Heart right ventricle (tissue), 16 donors: ENCODE measurements around the gene CMIP. TPM values are rescaled to one million over a fixed set of nuclear protein-coding genes. Genes with fewer than 3 reads are reported as not detected.

Experiments
- ATAC-seq, 8 donors: fragments of 200-7000 bp; cut with Tn5 transposase; one replicate each; pipeline ENCODE4 v1.9.1; 2020; ENCODE audit warnings: mild to moderate bottlenecking in 8 of 8, moderate library complexity in 8 of 8, moderate number of reproducible peaks in 1 of 8
- DNase-seq, 2 donors: peaks; one replicate each; pipeline ENCODE4 v3.0.0-alpha.2; 2020
- H3K27ac ChIP-seq, 10 donors: fragments of 200-600 bp; sonication (generic) in 2 of 10; one replicate each; pipeline versions ENCODE4 v1.5.0 to v1.8.0; 2020 to 2022; ENCODE audit warnings: mild to moderate bottlenecking in 3 of 10
- H3K27me3 ChIP-seq, 7 donors: fragments of 200-600 bp; one replicate each; pipeline ENCODE4 v1.8.0; 2021 to 2022; ENCODE audit warnings: mild to moderate bottlenecking in 2 of 7
- H3K36me3 ChIP-seq, 9 donors: fragments of 200-600 bp; sonication (generic) in 1 of 9; one replicate each; pipeline versions ENCODE4 v1.5.0 to v1.8.0; 2020 to 2022; ENCODE audit warnings: mild to moderate bottlenecking in 2 of 9
- H3K4me1 ChIP-seq, 9 donors: fragments of 200-600 bp; sonication (generic) in 1 of 9; one replicate each; pipeline versions ENCODE4 v1.5.0 to v1.8.0; 2020 to 2022; ENCODE audit warnings: mild to moderate bottlenecking in 4 of 9
- H3K4me3 ChIP-seq, 10 donors: fragments of 200-600 bp; sonication (generic) in 2 of 10; one replicate each; pipeline versions ENCODE4 v1.5.0 to v1.8.0; 2020 to 2022; ENCODE audit warnings: mild to moderate bottlenecking in 7 of 10, moderate library complexity in 2 of 10
- H3K9me3 ChIP-seq, 11 donors: fragments of 200-600 bp in 10 of 11; sonication (generic) in 2 of 11; one replicate each; pipeline versions ENCODE4 v1.5.0 to v1.8.0; 2013 to 2022; ENCODE audit warnings: mild to moderate bottlenecking in 2 of 11, control low read depth in 1 of 11, moderate library complexity in 1 of 11
- WGBS, 2 donors: extraction: QIAGEN DNeasy Blood & Tissue Kit; methylation state at CpG; one replicate each; pipeline ENCODE4 v1.1.7; 2013; ENCODE audit warnings: inconsistent platforms in 1 of 2; 5-methylcytosine and 5-hydroxymethylcytosine counted together
- intact Hi-C, 10 donors: fragments of 100-400 bp; cut with DNase I; formaldehyde crosslinking; loops; one replicate each; pipeline versions ENCODE4 v1.11.1 to v1.14.2; 2022
- polyA plus RNA-seq, 2 donors: library from polyadenylated mRNA; stranded (reverse); fragments of 200-250 nt; gene quantifications; one replicate each; pipeline ENCODE4 v1.2.3, GENCODE V29; 2013
- total RNA-seq, 10 donors: library from RNA; stranded (reverse); fragmentation: NEBNext Ultra II Directional in 3 of 10; extraction: Animal tissue kit (Norgen Biotek cat#: 25700) in 3 of 10; gene quantifications; one replicate each; pipeline versions ENCODE4 v1.2.1 to v1.2.4, GENCODE V29; 2021 to 2023
- TF ChIP-seq, protein P1 (sequence below), 9 donors: fragments of 200-600 bp; sonication (generic) in 2 of 9; IDR thresholded peaks; one replicate each; pipeline versions ENCODE4 v1.5.0 to v1.8.0; 2021 to 2022; ENCODE audit warnings: antibody characterized with exemption in 9 of 9, mild to moderate bottlenecking in 5 of 9, moderate library complexity in 1 of 9
- donor health status: Arrhythmogenic right ventricular cardiomyopathy.
- donor health status: ischemic (EF 13 %, LVEDD 7.1; RV severe dilation, severe dysfunction).
- donor health status: healthy with polysubstance abuse.
- donor health status: DM: no; HTN: yes; CAD: no.
- donor health status: DM: no; HTN: no; CAD: no.
- donor health status: ischemic (EF 25% LVEDD 6.9; RV normal size, moderate dysfunction).
- donor health status: ischemic (EF 25% LVEDD 5.7; RV mildly dilated, moderate dysfunction).
- donor health status: healthy.
- donor health status: DM: yes; HTN: yes; CAD: no.
- donor health status: Ischemic cardiomyopathy.
- donor health status: ischemic (EF 35%, LVEDD 5.7; RV mildly dilated, moderate dysfunction).
- donor health status: nonischemic (EF 11% LVEDD 7.7; RV severe dilation, severe dysfunction).
- donor health status: DM: yes; HTN: yes; CAD: no.
- donor health status: PGD.
- donor health status: ischemic (EF 29% LVEDD 5.4; RV normal size, mild dysfunction).
- donor health status: nonischemic (EF 23%, LVEDD 6.1; RV moderate dilation, normal function).

The CMIP gene
- total and polyA plus RNA-seq, 12 donors = 5.4 to 32.8 (median 13.0) TPM

DNA sequence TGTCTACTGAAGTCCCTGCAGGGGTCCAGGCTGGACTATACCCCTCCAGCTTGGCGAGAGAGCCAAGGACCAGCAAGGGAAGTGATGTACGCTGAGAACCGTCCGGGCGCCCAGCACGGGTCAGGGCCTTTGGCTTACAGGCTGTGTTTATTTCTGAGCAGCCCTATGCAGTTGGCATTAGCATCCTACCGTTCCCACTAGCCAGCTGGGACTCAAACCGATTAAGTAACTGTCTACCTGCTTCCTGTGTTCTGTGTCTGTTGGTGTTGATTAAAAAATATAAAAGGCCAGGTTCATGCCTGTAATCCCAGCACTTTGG is 73.8 kb downstream of the CMIP start:
- TF ChIP-seq, protein P1, sequence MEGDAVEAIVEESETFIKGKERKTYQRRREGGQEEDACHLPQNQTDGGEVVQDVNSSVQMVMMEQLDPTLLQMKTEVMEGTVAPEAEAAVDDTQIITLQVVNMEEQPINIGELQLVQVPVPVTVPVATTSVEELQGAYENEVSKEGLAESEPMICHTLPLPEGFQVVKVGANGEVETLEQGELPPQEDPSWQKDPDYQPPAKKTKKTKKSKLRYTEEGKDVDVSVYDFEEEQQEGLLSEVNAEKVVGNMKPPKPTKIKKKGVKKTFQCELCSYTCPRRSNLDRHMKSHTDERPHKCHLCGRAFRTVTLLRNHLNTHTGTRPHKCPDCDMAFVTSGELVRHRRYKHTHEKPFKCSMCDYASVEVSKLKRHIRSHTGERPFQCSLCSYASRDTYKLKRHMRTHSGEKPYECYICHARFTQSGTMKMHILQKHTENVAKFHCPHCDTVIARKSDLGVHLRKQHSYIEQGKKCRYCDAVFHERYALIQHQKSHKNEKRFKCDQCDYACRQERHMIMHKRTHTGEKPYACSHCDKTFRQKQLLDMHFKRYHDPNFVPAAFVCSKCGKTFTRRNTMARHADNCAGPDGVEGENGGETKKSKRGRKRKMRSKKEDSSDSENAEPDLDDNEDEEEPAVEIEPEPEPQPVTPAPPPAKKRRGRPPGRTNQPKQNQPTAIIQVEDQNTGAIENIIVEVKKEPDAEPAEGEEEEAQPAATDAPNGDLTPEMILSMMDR (IDR thresholded peaks at IDR 0.05) = no peak
- Histone ChIP-seq H3K4me3 (peak overlapping the region in 1 of 10 donors; percentile 18), H3K4me1 (peaks cover 0 to 66% (median 52%) of the 10 kb centered on the region in 9 donors), H3K27me3 (no peaks in the 10 kb centered on the region), H3K9me3 (no peaks in the 10 kb centered on the region), H3K36me3 (peaks cover 0 to 8% (median 0%) of the 10 kb centered on the region in 9 donors), H3K27ac (peak overlapping the region in 7 of 10 donors; percentile 25 to 77 (median 57))
- DNase-seq = no peak
- 69 to 73% methylated on average over 8 of the region's 8 CpGs for WGBS, 2 donors
- intact Hi-C loops = no loop called here
- peak in 4 of 8 donors; percentile 6 to 31 (median 27) for ATAC-seq

DNA sequence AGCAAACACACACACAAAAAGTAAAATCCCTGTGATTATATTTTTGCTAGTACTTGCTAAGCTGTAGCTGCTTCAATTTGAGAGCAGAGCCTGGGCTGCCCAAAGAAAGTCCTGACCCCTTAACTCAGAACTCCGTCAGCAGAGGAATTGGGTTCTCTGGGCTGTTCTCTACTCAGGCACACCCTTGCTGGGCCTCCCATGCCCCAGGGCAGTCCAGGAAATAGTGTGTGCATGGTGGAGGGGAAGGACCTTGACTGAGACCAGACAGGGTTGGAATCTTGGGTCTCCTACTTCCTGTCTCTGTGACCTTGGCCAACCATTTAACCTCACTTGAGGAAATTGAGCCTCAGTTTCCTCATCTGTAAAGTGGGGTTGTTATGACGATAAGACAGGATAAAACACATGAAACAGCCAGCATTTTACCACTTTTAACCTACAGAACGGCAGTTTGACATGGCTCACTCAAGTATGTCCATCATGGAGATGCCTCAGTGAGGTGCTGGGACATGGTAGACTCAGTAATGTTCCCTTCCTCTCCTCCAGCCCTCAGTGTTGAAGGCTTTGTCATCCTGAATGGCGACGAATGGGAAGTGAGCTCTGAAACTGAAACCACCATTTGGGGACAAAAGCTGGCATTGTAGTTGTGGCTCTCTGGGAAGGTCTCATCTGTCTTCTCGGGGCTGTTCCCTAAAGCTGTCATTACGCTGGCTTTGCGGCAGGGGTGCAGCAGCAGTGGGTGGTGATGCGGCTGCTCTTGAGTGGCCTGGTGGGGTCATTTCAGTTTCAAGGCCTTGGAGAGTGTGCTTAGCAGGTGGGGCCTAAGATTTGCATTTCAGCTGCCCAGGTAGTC is 74.9 kb downstream of the CMIP start:
- 86 to 89% methylated on average over 9 of the region's 9 CpGs for WGBS, 2 donors
- Histone ChIP-seq H3K27me3 (no peaks in the 10 kb centered on the region), H3K27ac (peak overlapping the region in 2 of 10 donors; percentile 34 to 68), H3K36me3 (peaks cover 0 to 14% (median 0%) of the 10 kb centered on the region in 9 donors), H3K4me3 (no peak overlapping the region), H3K4me1 (peaks cover 0 to 57% (median 40%) of the 10 kb centered on the region in 9 donors), H3K9me3 (no peaks in the 10 kb centered on the region)
- TF ChIP-seq, protein P1 (IDR thresholded peaks at IDR 0.05) = no peak
- intact Hi-C loops = no loop called here
- ATAC-seq (peak in 1 of 8 donors; percentile 12), DNase-seq (no peak)

DNA sequence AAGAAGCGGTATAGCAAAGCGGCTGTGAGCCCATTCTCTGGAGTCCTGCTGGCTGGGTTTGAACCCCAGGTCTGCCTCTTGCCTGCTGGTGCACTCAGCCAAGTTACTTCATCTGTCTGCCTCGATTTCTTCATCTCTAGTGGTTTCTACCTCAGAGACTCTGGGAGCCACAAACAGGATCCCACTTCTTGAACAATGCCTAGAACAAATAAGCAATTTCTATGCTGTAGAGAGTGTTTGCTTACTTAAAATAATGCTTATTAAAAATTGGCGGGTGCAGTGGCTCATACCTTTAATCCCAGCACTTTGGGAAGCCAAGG is 75.5 kb downstream of the CMIP start:
- peaks cover 0 to 61% (median 36%) of the 10 kb centered on the region in 9 donors for H3K4me1 ChIP-seq
- 94 to 98% methylated on average over 4 of the region's 4 CpGs for WGBS, 2 donors

DNA sequence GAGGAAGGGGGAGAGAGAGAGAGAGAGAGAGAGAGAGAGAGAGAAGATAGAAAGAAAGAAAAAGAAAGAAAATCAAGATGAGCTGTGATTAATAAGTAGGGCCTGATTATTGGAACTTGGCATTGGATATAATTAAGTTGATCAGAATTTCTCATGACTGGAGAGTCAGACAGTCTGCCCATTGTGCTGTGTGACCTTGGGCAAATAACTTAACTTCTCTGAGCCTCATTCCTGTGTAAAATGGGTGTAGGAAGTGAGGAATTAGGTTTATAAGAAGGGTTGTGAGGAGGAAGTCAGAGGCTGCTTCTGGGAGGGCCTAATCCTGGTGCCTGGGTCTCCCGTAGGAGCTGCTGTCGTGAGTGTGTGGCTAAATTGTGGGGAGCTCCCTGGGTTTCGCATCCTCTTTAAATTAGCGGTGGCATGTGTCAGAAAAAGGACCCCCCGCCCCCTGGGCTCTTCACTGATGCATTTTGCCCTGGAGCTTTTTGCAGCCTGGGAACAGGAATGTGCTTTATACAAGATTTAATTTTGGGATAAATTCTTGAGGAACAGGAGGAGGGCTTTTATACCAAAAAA is 76.0 kb downstream of the CMIP start:
- Histone ChIP-seq H3K4me1 (peaks cover 0 to 66% (median 32%) of the 10 kb centered on the region in 9 donors), H3K27me3 (no peaks in the 10 kb centered on the region), H3K9me3 (no peaks in the 10 kb centered on the region), H3K27ac (peak overlapping the region in 1 of 10 donors; percentile 68), H3K4me3 (no peak overlapping the region), H3K36me3 (peaks cover 0 to 14% (median 0%) of the 10 kb centered on the region in 9 donors)
- DNase-seq = no peak
- TF ChIP-seq, protein P1 (IDR thresholded peaks at IDR 0.05) = no peak
- ATAC-seq = no peak
- 73 to 83% methylated on average over 5 of the region's 5 CpGs for WGBS, 2 donors
- intact Hi-C loops = no loop called here

More for the DNA sequence above, 75.5 kb downstream of the CMIP start:
- ATAC-seq (no peak), DNase-seq (no peak)
- no peaks in the 10 kb centered on the region for H3K9me3 ChIP-seq
- TF ChIP-seq, protein P1 (IDR thresholded peaks at IDR 0.05) = no peak
- peaks cover 0 to 14% (median 0%) of the 10 kb centered on the region in 9 donors for H3K36me3 ChIP-seq
- intact Hi-C loops = no loop called here
- no peak overlapping the region for H3K4me3 ChIP-seq
- peak overlapping the region in 2 of 10 donors; percentile 34 to 68 for H3K27ac ChIP-seq
- no peaks in the 10 kb centered on the region for H3K27me3 ChIP-seq
